Heart right ventricle (tissue), 16 donors: ENCODE data around the gene SLC15A3. TPM values are rescaled to one million over a fixed set of nuclear protein-coding genes. Genes with fewer than 3 reads are reported as not detected.

Experiments used
- ATAC-seq, 8 donors: fragments of 200-7000 bp; cut with Tn5 transposase; one replicate each; pipeline ENCODE4 v1.9.1; 2020; ENCODE audit warnings: mild to moderate bottlenecking in 8 of 8, moderate library complexity in 8 of 8, moderate number of reproducible peaks in 1 of 8
- DNase-seq, 2 donors: peaks; one replicate each; pipeline ENCODE4 v3.0.0-alpha.2; 2020
- H3K27ac ChIP-seq, 10 donors: fragments of 200-600 bp; sonication (generic) in 2 of 10; one replicate each; pipeline versions ENCODE4 v1.5.0 to v1.8.0; 2020 to 2022; ENCODE audit warnings: mild to moderate bottlenecking in 3 of 10
- H3K27me3 ChIP-seq, 7 donors: fragments of 200-600 bp; one replicate each; pipeline ENCODE4 v1.8.0; 2021 to 2022; ENCODE audit warnings: mild to moderate bottlenecking in 2 of 7
- H3K36me3 ChIP-seq, 9 donors: fragments of 200-600 bp; sonication (generic) in 1 of 9; one replicate each; pipeline versions ENCODE4 v1.5.0 to v1.8.0; 2020 to 2022; ENCODE audit warnings: mild to moderate bottlenecking in 2 of 9
- H3K4me1 ChIP-seq, 9 donors: fragments of 200-600 bp; sonication (generic) in 1 of 9; one replicate each; pipeline versions ENCODE4 v1.5.0 to v1.8.0; 2020 to 2022; ENCODE audit warnings: mild to moderate bottlenecking in 4 of 9
- H3K4me3 ChIP-seq, 10 donors: fragments of 200-600 bp; sonication (generic) in 2 of 10; one replicate each; pipeline versions ENCODE4 v1.5.0 to v1.8.0; 2020 to 2022; ENCODE audit warnings: mild to moderate bottlenecking in 7 of 10, moderate library complexity in 2 of 10
- H3K9me3 ChIP-seq, 11 donors: fragments of 200-600 bp in 10 of 11; sonication (generic) in 2 of 11; one replicate each; pipeline versions ENCODE4 v1.5.0 to v1.8.0; 2013 to 2022; ENCODE audit warnings: mild to moderate bottlenecking in 2 of 11, control low read depth in 1 of 11, moderate library complexity in 1 of 11
- CTCF ChIP-seq, 9 donors: fragments of 200-600 bp; sonication (generic) in 2 of 9; IDR thresholded peaks; one replicate each; pipeline versions ENCODE4 v1.5.0 to v1.8.0; 2021 to 2022; ENCODE audit warnings: antibody characterized with exemption in 9 of 9, mild to moderate bottlenecking in 5 of 9, moderate library complexity in 1 of 9
- WGBS, 2 donors: extraction: QIAGEN DNeasy Blood & Tissue Kit; methylation state at CpG; one replicate each; pipeline ENCODE4 v1.1.7; 2013; ENCODE audit warnings: inconsistent platforms in 1 of 2; 5-methylcytosine and 5-hydroxymethylcytosine counted together
- intact Hi-C, 10 donors: fragments of 100-400 bp; cut with DNase I; formaldehyde crosslinking; loops; one replicate each; pipeline versions ENCODE4 v1.11.1 to v1.14.2; 2022
- polyA plus RNA-seq, 2 donors: library from polyadenylated mRNA; stranded (reverse); fragments of 200-250 nt; gene quantifications; one replicate each; pipeline ENCODE4 v1.2.3, GENCODE V29; 2013
- total RNA-seq, 10 donors: library from RNA; stranded (reverse); fragmentation: NEBNext Ultra II Directional in 3 of 10; extraction: Animal tissue kit (Norgen Biotek cat#: 25700) in 3 of 10; gene quantifications; one replicate each; pipeline versions ENCODE4 v1.2.1 to v1.2.4, GENCODE V29; 2021 to 2023
- donor health status: Arrhythmogenic right ventricular cardiomyopathy.
- donor health status: ischemic (EF 13 %, LVEDD 7.1; RV severe dilation, severe dysfunction).
- donor health status: healthy with polysubstance abuse.
- donor health status: DM: no; HTN: yes; CAD: no.
- donor health status: DM: no; HTN: no; CAD: no.
- donor health status: ischemic (EF 25% LVEDD 6.9; RV normal size, moderate dysfunction).
- donor health status: ischemic (EF 25% LVEDD 5.7; RV mildly dilated, moderate dysfunction).
- donor health status: healthy.
- donor health status: DM: yes; HTN: yes; CAD: no.
- donor health status: Ischemic cardiomyopathy.
- donor health status: ischemic (EF 35%, LVEDD 5.7; RV mildly dilated, moderate dysfunction).
- donor health status: nonischemic (EF 11% LVEDD 7.7; RV severe dilation, severe dysfunction).
- donor health status: DM: yes; HTN: yes; CAD: no.
- donor health status: PGD.
- donor health status: ischemic (EF 29% LVEDD 5.4; RV normal size, mild dysfunction).
- donor health status: nonischemic (EF 23%, LVEDD 6.1; RV moderate dilation, normal function).

Gene SLC15A3
- total and polyA plus RNA-seq, 12 donors: 9.5 to 52.4 (median 19.5) TPM

- 91% methylated on average over 8 of the region's 8 CpGs for WGBS, 2 donors
- TF ChIP-seq CTCF (IDR thresholded peaks at IDR 0.05): no peak
- peak overlapping the region in 1 of 10 donors; percentile 40 for H3K27ac ChIP-seq
- H3K4me1 ChIP-seq: peaks cover 0 to 20% (median 0%) of the 10 kb centered on the region in 9 donors
- no peaks in the 10 kb centered on the region for H3K9me3 ChIP-seq
- intact Hi-C loops: no loop called here
- H3K36me3 ChIP-seq: no peaks in the 10 kb centered on the region
- H3K27me3 ChIP-seq: peaks cover 0 to 4% (median 0%) of the 10 kb centered on the region in 7 donors
- DNase-seq: no peak
- no peak overlapping the region for H3K4me3 ChIP-seq
- no peak for ATAC-seq
These were observed 30.2 kb upstream of the SLC15A3 start for GRCh38 chr11:60982184-60982583.

- DNase-seq (no peak), ATAC-seq (no peak)
- peaks cover 0 to 4% (median 0%) of the 10 kb centered on the region in 7 donors for H3K27me3 ChIP-seq
- no peak overlapping the region for H3K4me3 ChIP-seq
- no peaks in the 10 kb centered on the region for H3K36me3 ChIP-seq
- TF ChIP-seq CTCF (IDR thresholded peaks at IDR 0.05): no peak
- intact Hi-C loops: no loop called here
- no peaks in the 10 kb centered on the region for H3K9me3 ChIP-seq
- 79 to 89% methylated on average over 12 of the region's 12 CpGs for WGBS, 2 donors
- peaks cover 0 to 20% (median 0%) of the 10 kb centered on the region in 9 donors for H3K4me1 ChIP-seq
- peak overlapping the region in 1 of 10 donors; percentile 14 for H3K27ac ChIP-seq
These were observed 29.5 kb upstream of the SLC15A3 start for GRCh38 chr11:60981515-60981914.

- Histone ChIP-seq H3K27ac (peak overlapping the region in 1 of 10 donors; percentile 66), H3K4me1 (peaks cover 0 to 20% (median 0%) of the 10 kb centered on the region in 9 donors), H3K4me3 (no peak overlapping the region), H3K9me3 (no peaks in the 10 kb centered on the region), H3K36me3 (no peaks in the 10 kb centered on the region), H3K27me3 (peaks cover 0 to 4% (median 0%) of the 10 kb centered on the region in 7 donors)
- ATAC-seq (peak in 1 of 8 donors; percentile 22), DNase-seq (no peak)
- WGBS, 2 donors: 83 to 90% methylated on average over 10 of the region's 10 CpGs
- no peak for TF ChIP-seq CTCF (IDR thresholded peaks at IDR 0.05)
- intact Hi-C loops: no loop called here
These were observed 26.8 kb upstream of the SLC15A3 start for GRCh38 chr11:60978546-60979380.

DNA sequence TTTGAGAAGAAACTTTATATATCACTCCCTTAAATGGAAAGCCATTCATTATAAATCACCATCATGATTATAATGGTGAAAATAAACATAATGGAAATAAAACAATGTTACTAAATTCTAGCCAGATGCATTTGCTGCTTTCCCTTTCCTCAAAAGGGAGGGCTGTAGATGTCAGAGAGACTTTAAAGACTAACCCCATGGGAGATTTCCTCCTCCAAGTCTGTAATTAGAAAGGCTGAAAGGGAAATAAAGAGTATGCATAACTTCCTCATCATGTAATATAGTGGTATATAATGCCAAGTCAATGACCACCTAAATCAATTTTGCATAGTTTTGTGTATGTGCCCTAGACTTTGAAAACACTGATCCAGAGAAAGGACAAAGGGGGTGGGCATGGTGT, 25.9 kb upstream of the SLC15A3 start:
- intact Hi-C loops: no loop called here
- DNase-seq (no peak), ATAC-seq (no peak)
- no peak overlapping the region for H3K4me3 ChIP-seq
- peaks cover 0 to 4% (median 0%) of the 10 kb centered on the region in 7 donors for H3K27me3 ChIP-seq
- no peaks in the 10 kb centered on the region for H3K36me3 ChIP-seq
- H3K4me1 ChIP-seq: peaks cover 0 to 20% (median 0%) of the 10 kb centered on the region in 9 donors
- H3K27ac ChIP-seq: peak overlapping the region in 1 of 10 donors; percentile 66
- TF ChIP-seq CTCF (IDR thresholded peaks at IDR 0.05): no peak
- H3K9me3 ChIP-seq: no peaks in the 10 kb centered on the region
